Cardiac fibroblast (primary cell): Measurements from ENCODE around the gene ATP4B.

Source experiments
- DNase-seq, 2 donors: peaks; one replicate each; pipeline versions ENCODE4 v3.0.0 to v3.0.0-alpha.2; 2010; ENCODE audit warnings: low read depth in 2 of 2
- H3K4me3 ChIP-seq, 2 donors: replicated peaks in 1 of 2; 1 replicate in 1 of 2; 2 replicates in 1 of 2; pipeline ENCODE4 v1.5.1; 2011; ENCODE audit warnings: low read depth in 2 of 2, low read length in 2 of 2, mild to moderate bottlenecking in 2 of 2, moderate library complexity in 1 of 2
- CTCF ChIP-seq: IDR thresholded peaks from one replicate; pipeline ENCODE4 v1.5.1; 2011; ENCODE audit warnings: low read depth, mild to moderate bottlenecking, low read length, inconsistent platforms

ATP4B gene

DNA sequence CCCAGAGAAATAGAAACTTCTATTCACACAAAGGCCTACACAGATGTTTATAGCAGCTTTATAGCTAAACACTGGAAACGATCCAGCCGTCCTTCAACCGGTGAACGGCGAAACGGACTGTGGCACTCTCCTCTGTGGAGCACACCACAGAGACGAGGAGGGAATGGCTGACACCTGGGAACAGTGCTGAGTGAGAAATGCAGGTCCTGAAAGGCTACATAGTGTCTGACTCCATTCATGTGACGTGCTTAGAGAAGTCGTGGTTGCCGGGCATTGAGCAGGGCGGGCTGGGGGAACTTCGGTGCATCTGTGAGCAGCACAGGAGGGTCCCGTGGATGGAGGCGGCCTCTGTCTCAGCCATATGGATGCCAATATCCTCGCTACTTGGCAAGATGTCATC is 5.9 kb upstream of the ATP4B start:
- DNase-seq, result no peak

GRCh38 chr13:113661509-113661908 is 3.5 kb upstream of the ATP4B start:
- TF ChIP-seq CTCF, result no peak
- no peak for DNase-seq
- no peak overlapping the region for H3K4me3 ChIP-seq

More for the DNA sequence above, 5.9 kb upstream of the ATP4B start:
- H3K4me3 ChIP-seq, result no peak overlapping the region
- TF ChIP-seq CTCF, result no peak

DNA sequence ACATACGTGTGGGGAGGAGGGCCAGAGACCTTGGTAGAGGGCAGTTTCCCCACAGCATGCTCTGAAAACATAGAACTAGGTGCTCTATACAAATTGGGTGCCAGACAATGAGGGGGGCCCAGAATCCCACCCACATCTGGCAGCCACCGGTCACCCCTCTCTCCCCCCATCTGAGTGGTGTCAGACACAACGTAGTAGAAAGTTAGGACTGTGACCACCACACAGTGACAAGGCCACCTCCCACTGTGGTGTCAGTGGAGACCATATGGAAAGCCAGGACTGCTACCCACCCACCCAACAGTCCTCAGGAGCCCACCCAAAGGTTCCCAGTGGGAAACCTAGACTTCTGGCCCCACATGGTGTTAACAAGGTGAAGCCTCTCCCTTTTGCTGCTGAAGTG is 2.1 kb upstream of the ATP4B start:
- DNase-seq, result no peak
- no peak overlapping the region for H3K4me3 ChIP-seq
- TF ChIP-seq CTCF, result no peak

DNA sequence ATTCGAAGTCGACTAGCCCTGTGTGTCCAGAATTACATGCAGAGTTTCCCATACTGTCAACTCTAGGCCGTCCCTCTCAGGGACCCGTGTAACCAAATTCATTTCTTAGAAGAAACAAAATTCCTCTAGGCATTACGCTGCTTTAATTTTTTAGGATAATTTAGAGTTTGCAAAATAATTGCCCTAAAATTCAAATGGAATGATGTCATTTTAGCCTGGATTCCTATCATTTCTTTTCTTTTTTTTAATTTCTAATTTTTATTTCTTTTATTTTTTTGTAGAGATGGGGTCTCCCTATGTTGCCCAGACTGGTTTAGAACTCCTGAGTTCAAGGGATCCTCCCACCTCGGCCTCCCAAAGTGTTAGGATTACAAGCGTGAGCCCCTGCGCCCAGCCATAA is 1.3 kb upstream of the ATP4B start:
- DNase-seq, result no peak
- no peak overlapping the region for H3K4me3 ChIP-seq
- no peak for TF ChIP-seq CTCF

- H3K4me3 ChIP-seq, result no peak overlapping the region
- DNase-seq, result no peak
- TF ChIP-seq CTCF, result no peak
Observed at GRCh38 chr13:113658836-113659235, 838 bp upstream of the ATP4B start.

DNA sequence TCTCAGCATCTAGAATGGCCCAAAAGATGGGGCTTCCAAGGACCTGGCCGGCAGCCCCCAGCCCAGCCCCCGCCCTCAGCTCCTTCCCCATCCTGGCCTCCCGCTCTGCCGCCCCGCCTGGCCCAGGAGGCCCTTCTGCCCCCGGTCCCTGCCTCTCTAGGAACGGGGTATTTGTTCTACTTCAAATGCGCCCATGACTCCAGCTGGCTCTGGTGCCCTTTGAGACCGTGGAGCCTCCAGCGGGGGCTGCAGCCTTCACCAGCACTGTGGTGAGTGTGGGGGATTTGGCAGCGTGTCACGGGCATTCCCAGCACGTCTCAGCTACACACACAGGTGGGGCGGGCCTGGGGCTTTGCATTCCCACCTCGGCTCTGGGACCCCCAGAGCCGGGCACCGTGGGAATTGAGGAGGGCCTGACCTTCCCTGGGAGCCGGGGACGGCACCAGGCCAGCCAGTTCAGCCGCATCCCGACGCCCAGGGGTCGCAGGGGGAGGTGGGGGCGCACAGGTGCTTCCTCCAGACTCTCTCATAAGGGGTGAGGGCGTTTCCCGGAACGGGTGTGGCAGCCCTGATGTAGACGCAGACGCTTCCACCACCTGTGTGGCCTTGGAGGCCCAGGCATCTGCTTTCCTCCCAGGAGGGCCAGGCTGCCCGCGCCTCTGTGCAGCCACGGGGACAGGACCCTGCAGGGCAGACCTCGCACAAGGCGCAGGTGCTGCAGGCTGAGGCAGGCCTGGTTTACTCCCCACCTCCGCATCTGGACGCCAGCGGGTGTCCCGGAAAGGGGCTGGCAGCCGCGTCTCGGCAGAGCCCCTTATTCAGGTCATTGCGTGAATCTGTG is 947 bp downstream of the ATP4B start:
- no peak for TF ChIP-seq CTCF
- DNase-seq, result no peak
- H3K4me3 ChIP-seq, result no peak overlapping the region
